ENCODE measurements around the gene RIMBP3C.

DNA sequence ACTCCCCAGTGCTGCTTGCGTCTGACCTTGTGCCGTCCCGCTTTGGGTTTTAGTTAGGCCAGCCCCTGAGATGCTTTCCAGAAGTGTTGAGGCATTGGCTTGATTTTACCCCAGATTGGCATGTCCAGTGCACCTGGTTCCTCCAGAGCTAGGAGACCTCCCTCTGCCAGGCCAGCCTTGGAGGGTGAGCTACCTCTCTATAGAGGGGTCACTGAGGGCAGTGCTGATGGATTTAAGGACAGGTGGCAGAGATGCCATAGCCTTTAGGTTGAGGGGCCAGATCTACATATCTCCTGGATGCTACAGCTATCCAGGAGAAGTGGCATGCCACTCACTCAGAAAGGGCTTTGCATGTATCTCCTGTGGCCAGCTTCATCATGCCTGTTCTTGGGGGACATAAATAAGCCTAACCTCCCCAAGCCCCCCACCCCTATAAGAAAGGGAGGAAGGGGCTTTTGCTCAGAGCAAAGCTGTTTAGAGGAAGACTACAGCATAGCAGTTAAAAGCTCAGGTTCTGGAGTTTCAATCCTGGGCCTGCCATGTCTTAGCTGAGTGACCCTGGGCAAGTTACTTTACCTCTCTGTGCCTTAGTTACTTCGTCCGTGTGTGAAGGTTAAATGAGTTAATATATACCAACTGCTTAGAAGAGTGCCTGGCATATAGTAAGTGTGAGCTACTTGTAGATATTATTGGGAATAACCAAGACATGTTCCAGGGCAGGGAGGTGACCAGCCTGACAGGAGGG lies 22.7 kb upstream of the RIMBP3C start:
- TF ChIP-seq, protein P1, sequence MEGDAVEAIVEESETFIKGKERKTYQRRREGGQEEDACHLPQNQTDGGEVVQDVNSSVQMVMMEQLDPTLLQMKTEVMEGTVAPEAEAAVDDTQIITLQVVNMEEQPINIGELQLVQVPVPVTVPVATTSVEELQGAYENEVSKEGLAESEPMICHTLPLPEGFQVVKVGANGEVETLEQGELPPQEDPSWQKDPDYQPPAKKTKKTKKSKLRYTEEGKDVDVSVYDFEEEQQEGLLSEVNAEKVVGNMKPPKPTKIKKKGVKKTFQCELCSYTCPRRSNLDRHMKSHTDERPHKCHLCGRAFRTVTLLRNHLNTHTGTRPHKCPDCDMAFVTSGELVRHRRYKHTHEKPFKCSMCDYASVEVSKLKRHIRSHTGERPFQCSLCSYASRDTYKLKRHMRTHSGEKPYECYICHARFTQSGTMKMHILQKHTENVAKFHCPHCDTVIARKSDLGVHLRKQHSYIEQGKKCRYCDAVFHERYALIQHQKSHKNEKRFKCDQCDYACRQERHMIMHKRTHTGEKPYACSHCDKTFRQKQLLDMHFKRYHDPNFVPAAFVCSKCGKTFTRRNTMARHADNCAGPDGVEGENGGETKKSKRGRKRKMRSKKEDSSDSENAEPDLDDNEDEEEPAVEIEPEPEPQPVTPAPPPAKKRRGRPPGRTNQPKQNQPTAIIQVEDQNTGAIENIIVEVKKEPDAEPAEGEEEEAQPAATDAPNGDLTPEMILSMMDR (IDR thresholded peaks at IDR 0.05), result no peak
- TF ChIP-seq EP300 (IDR thresholded peaks at IDR 0.05), result no peak
